Mesodermal cell (in vitro differentiated cells): ENCODE measurements around the gene ILF3.
A peak's percentile ranks its signal among the peaks of the same experiment; 100 is the strongest.

Experiments used
- H3K27ac ChIP-seq: 2 replicates; pipeline ENCODE4 v1.7.0; 2013; ENCODE audit warnings: mild to moderate bottlenecking, low read depth, low read length, moderate library complexity; ENCODE audit not compliant: severe bottlenecking
- H3K36me3 ChIP-seq: 2 replicates; pipeline ENCODE4 v1.7.1; 2013; ENCODE audit warnings: mild to moderate bottlenecking, low read length, moderate library complexity; ENCODE audit not compliant: control insufficient read depth, insufficient read depth
- H3K4me1 ChIP-seq: one replicate; pipeline ENCODE4 v1.7.1; 2013; ENCODE audit warnings: mild to moderate bottlenecking, low read length; ENCODE audit not compliant: insufficient read depth, control insufficient read depth, poor library complexity, severe bottlenecking
- H3K4me3 ChIP-seq: 2 replicates; pipeline ENCODE4 v1.7.0; 2013; ENCODE audit warnings: low read length, control low read depth, mild to moderate bottlenecking; ENCODE audit not compliant: insufficient read depth, poor library complexity, severe bottlenecking; ENCODE audit errors: extremely low read depth
- H3K9me3 ChIP-seq: 2 replicates; pipeline ENCODE4 v1.7.1; 2013; ENCODE audit warnings: mild to moderate bottlenecking, low read length, moderate library complexity; ENCODE audit not compliant: control insufficient read depth
- WGBS, 2 experiments: methylation state at CpG; one replicate each; pipeline ENCODE4 v1.1.5; 2013; ENCODE audit warnings: missing lambda C conversion rate in 2 of 2; ENCODE audit not compliant: insufficient coverage in 2 of 2; 5-methylcytosine and 5-hydroxymethylcytosine counted together

The ILF3 gene

DNA sequence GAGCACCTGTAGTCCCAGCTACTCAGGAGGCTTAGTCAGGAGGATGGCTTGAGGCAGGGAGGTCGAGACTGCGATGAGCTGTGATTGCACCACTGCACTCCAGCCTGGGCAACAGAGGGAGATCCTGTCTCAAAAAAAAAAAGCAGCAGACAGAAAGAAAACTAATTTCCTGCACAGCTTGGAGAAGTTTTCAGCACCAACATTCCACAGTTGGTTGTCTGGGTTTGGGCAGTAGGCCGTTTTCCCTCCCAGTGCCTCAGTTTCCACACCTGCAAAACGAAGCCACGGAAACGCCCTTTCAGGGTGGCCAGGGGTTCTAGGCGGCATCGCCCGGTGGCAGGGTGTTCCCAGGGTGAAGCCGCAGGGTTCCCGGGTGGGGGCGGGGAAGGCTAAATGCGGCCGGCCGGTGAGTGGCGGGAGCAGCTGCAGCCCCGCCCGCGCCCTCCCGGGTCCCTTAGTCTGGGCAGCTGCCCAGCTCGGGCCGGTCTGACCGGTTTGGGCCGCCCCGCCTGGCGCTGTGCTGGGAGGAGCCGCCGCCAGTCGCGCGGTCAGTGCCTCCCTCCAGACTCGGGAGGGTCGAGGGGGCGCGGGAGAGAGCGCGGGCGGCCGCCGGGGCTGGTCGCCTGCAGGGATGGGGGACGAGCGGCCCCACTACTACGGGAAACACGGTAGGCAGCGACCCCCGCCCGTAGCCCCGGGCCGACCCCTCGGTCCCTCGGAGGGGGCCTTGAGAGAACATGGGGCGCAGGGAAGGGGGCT lies 29.0 kb upstream of the ILF3 start, which contains the start of gene SLC44A2:
SLC44A2 (plus strand) TSS at position 551 of the 759 bp plus-strand sequence; CDS start at position 632, 81 bp downstream.
- peaks cover 5% of the 10 kb centered on the region for H3K4me1 ChIP-seq
- H3K4me3 ChIP-seq = peak within 1 kb of the TSS; percentile 16
- H3K9me3 ChIP-seq = no peaks in the 10 kb centered on the region
- 14 to 15% methylated on average over 26 to 40 of the region's 53 CpGs for WGBS, 2 experiments
- H3K36me3 ChIP-seq = peaks cover 41% of the 10 kb centered on the region
- H3K27ac ChIP-seq = peak within 1 kb of the TSS; percentile 6

- Histone ChIP-seq H3K36me3 (peaks cover 39% of the 10 kb centered on the region), H3K27ac (peak overlapping the region; percentile 6), H3K4me3 (peak overlapping the region; percentile 16), H3K4me1 (peaks cover 5% of the 10 kb centered on the region), H3K9me3 (no peaks in the 10 kb centered on the region)
- 48 to 49% methylated on average over 5 to 8 of the region's 10 CpGs for WGBS, 2 experiments
Observed at GRCh38 chr19:10625762-10626138, 28.4 kb upstream of the ILF3 start.

- 80 to 90% methylated on average over 10 to 11 of the region's 14 CpGs for WGBS, 2 experiments
- H3K27ac ChIP-seq = no peak overlapping the region
- H3K4me3 ChIP-seq = no peak overlapping the region
- H3K4me1 ChIP-seq = no peaks in the 10 kb centered on the region
- no peaks in the 10 kb centered on the region for H3K9me3 ChIP-seq
- H3K36me3 ChIP-seq = peaks cover 80% of the 10 kb centered on the region
Observed at GRCh38 chr19:10631874-10632273, 22.3 kb upstream of the ILF3 start.

GRCh38 chr19:10634430-10634829 lies 19.7 kb upstream of the ILF3 start:
- WGBS, 2 experiments = 88 to 95% methylated on average over 5 to 7 of the region's 7 CpGs

DNA sequence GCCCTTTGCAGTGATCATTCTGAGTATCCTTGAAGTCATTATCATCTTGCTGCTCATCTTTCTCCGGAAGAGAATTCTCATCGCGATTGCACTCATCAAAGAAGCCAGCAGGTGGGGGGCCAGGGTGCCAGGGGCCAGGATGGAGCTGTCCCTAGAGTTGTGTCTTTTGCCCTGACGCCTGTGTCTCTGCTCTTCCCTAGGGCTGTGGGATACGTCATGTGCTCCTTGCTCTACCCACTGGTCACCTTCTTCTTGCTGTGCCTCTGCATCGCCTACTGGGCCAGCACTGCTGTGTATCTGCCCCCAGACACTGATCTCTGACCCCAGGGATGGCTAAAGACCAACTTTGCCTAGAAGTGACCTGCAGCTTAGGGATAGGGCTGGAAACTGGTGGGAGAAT lies 19.2 kb upstream of the ILF3 start:
- Histone ChIP-seq H3K36me3 (peaks cover 83% of the 10 kb centered on the region), H3K27ac (no peak overlapping the region), H3K4me1 (no peaks in the 10 kb centered on the region), H3K4me3 (no peak overlapping the region), H3K9me3 (no peaks in the 10 kb centered on the region)
- WGBS, 2 experiments = 89 to 93% methylated on average over 6 of the region's 6 CpGs

More at GRCh38 chr19:10634430-10634829, 19.7 kb upstream of the ILF3 start:
- Histone ChIP-seq H3K4me3 (no peak overlapping the region), H3K4me1 (no peaks in the 10 kb centered on the region), H3K27ac (no peak overlapping the region), H3K9me3 (no peaks in the 10 kb centered on the region), H3K36me3 (peaks cover 83% of the 10 kb centered on the region)

DNA sequence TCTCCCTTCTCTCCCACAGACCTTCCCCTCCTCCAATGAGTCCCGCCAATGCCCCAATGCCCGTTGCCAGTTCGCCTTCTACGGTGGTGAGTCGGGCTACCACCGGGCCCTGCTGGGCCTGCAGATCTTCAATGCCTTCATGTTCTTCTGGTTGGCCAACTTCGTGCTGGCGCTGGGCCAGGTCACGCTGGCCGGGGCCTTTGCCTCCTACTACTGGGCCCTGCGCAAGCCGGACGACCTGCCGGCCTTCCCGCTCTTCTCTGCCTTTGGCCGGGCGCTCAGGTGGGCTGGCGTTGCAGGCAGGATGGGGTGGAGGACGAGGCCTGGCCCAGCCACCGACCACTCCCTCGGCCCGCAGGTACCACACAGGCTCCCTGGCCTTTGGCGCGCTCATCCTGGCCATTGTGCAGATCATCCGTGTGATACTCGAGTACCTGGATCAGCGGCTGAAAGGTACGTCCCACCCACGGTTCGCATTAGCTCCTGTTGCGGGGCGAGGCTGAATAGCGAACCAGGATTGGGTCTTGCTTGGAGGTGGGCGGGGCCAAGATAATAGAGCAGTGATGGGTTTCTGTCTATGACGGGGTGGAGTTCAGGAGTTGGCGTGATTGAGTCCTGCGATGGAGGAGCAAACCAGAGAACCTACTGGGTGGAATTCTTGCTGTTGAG lies 17.7 kb upstream of the ILF3 start:
- Histone ChIP-seq H3K4me1 (no peaks in the 10 kb centered on the region), H3K4me3 (no peak overlapping the region), H3K27ac (no peak overlapping the region), H3K9me3 (no peaks in the 10 kb centered on the region), H3K36me3 (peaks cover 88% of the 10 kb centered on the region)
- WGBS, 2 experiments = 97% methylated on average over 28 to 37 of the region's 37 CpGs

DNA sequence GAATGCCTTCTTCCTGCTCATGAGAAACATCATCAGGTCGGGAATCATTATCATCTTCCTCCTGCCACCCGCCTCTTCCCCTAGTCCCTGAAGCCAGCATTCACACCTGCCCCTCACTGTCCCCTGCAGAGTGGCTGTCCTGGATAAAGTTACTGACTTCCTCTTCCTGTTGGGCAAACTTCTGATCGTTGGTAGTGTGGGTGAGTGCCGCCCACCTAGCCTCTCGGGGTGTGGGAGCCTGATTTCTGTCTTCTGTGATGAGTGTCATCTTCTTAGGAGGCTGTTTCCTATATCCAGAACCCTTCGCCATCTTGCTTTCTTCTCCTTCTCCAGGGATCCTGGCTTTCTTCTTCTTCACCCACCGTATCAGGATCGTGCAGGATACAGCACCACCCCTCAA lies 16.3 kb upstream of the ILF3 start:
- WGBS, 2 experiments = 100% methylated on average over 2 to 3 of the region's 8 CpGs
- Histone ChIP-seq H3K9me3 (no peaks in the 10 kb centered on the region), H3K4me3 (no peak overlapping the region), H3K36me3 (peaks cover 82% of the 10 kb centered on the region), H3K27ac (no peak overlapping the region), H3K4me1 (peaks cover 12% of the 10 kb centered on the region)

DNA sequence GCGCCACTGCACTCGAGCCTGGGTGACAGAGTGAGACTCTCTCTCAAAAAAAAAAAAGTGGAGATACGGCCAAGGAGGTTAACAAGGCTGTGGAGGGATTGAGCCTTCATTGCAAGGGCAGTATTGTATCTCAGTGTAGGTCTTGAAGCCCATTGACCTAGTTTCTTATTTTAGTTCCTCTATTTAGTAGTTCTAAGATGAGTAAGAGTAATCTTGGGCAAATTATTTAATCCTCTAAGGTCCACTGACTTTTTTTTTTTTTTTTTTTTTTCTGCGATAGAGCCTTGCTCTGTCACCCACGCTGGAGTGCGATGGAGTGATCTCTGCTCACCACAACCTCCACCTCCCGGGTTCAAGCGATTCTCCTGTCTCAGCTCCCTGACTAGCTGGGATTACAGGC lies 14.3 kb upstream of the ILF3 start:
- no peak overlapping the region for H3K4me3 ChIP-seq
- H3K36me3 ChIP-seq = peaks cover 78% of the 10 kb centered on the region
- H3K27ac ChIP-seq = no peak overlapping the region
- no peaks in the 10 kb centered on the region for H3K9me3 ChIP-seq
- WGBS, 2 experiments = 96 to 100% methylated on average over 1 to 6 of the region's 8 CpGs
- H3K4me1 ChIP-seq = peaks cover 27% of the 10 kb centered on the region

DNA sequence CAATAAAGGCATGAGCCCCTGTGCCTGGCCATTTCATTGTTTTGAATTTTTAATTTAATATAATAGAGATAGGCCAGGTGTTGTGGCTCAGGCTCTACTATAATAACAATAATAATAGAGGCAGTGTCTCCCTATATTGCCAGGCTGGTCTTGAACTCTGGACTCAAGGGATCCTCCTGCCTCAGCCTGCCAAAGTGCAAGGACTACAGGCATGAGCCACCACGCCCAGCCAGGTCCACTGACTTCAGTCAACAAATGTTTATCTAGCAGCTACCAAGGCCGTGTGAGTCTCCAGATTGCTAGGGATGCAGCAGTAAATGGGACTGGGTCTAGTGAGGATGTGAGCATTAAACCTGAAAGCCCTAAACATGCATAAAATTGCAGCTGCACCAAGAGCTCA lies 13.8 kb upstream of the ILF3 start:
- Histone ChIP-seq H3K36me3 (peaks cover 72% of the 10 kb centered on the region), H3K9me3 (no peaks in the 10 kb centered on the region), H3K4me1 (peaks cover 27% of the 10 kb centered on the region), H3K4me3 (no peak overlapping the region), H3K27ac (no peak overlapping the region)
- WGBS, 2 experiments = 80 to 94% methylated on average over 2 of the region's 2 CpGs

- Histone ChIP-seq H3K4me1 (peaks cover 27% of the 10 kb centered on the region), H3K4me3 (no peak overlapping the region), H3K27ac (no peak overlapping the region), H3K36me3 (peaks cover 66% of the 10 kb centered on the region), H3K9me3 (no peaks in the 10 kb centered on the region)
- WGBS, 2 experiments = 84 to 94% methylated on average over 3 of the region's 4 CpGs
Observed at GRCh38 chr19:10641248-10641647, 12.9 kb upstream of the ILF3 start.
